Stimulated activated naive B cell treated with anti-CD40 and anti-IgM and Interleukin-4, amounts not matched to agents 10 μg/mL and 1 μg/mL and 100 μg/mL, for 72 hours (primary cell): Measurements from ENCODE around the gene TRIM24.
"Not testable (repeated sequence)": the region's sequence is repeated elsewhere in the genome, so short reads cannot be mapped to it uniquely, and the experiment has no call there.

ENCODE experiments used
- ATAC-seq, 2 donors: fragments of 150-1000 bp; cut with Tn5 transposase; replicated peaks; 2 replicates each; pipeline ENCODE4 v1.10.0; 2021; ENCODE audit warnings: moderate library complexity in 1 of 2
- DNase-seq: peaks from one replicate; pipeline ENCODE4 v3.0.0; 2021
- H3K27ac Mint-ChIP-seq: one replicate; pipeline ENCODE4 v1.8.0; 2022; ENCODE audit warnings: mild to moderate bottlenecking, mixed read lengths
- H3K27me3 Mint-ChIP-seq, 2 donors: one replicate each; pipeline ENCODE4 v1.8.0; 2022; ENCODE audit warnings: mixed read lengths in 2 of 2
- H3K36me3 Mint-ChIP-seq, 2 donors: one replicate each; pipeline ENCODE4 v1.8.0; 2022; ENCODE audit warnings: mixed read lengths in 2 of 2, mild to moderate bottlenecking in 1 of 2
- H3K4me1 Mint-ChIP-seq, 2 donors: one replicate each; pipeline ENCODE4 v1.8.0; 2022; ENCODE audit warnings: mixed read lengths in 2 of 2, mild to moderate bottlenecking in 1 of 2
- H3K4me3 Mint-ChIP-seq, 2 donors: one replicate each; pipeline ENCODE4 v1.8.0; 2022; ENCODE audit warnings: mild to moderate bottlenecking in 2 of 2, mixed read lengths in 2 of 2, moderate library complexity in 1 of 2
- H3K9me3 Mint-ChIP-seq, 2 donors: one replicate each; pipeline ENCODE4 v1.8.0; 2022; ENCODE audit warnings: mixed read lengths in 2 of 2, mild to moderate bottlenecking in 1 of 2

The TRIM24 gene

GRCh38 chr7:138442822-138443221, 17.2 kb upstream of the TRIM24 start:
- H3K9me3 Mint-ChIP-seq = no peaks in the 10 kb centered on the region
- no peak overlapping the region for H3K27ac Mint-ChIP-seq
- H3K4me1 Mint-ChIP-seq = no peaks in the 10 kb centered on the region
- H3K27me3 Mint-ChIP-seq = peaks cover 0 to 3% of the 10 kb centered on the region in 2 donors
- ATAC-seq (no peak), DNase-seq (no peak)
- H3K36me3 Mint-ChIP-seq = no peaks in the 10 kb centered on the region
- no peak overlapping the region for H3K4me3 Mint-ChIP-seq

- Mint-ChIP-seq H3K4me3 (no peak overlapping the region), H3K27me3 (peaks cover 0 to 11% of the 10 kb centered on the region in 2 donors), H3K4me1 (no peaks in the 10 kb centered on the region), H3K36me3 (no peaks in the 10 kb centered on the region), H3K27ac (no peak overlapping the region), H3K9me3 (no peaks in the 10 kb centered on the region)
- DNase-seq (no peak), ATAC-seq (no peak)
Measured at GRCh38 chr7:138449580-138449979, 10.5 kb upstream of the TRIM24 start.

GRCh38 chr7:138455609-138456008, 4.5 kb upstream of the TRIM24 start:
- Mint-ChIP-seq H3K27me3 (peaks cover 5 to 11% of the 10 kb centered on the region in 2 donors), H3K36me3 (no peaks in the 10 kb centered on the region), H3K9me3 (peaks cover 4 to 5% of the 10 kb centered on the region in 2 donors), H3K27ac (no peak overlapping the region), H3K4me1 (peaks cover 2 to 5% of the 10 kb centered on the region in 2 donors), H3K4me3 (no peak overlapping the region)
- ATAC-seq (no peak), DNase-seq (no peak)

- Mint-ChIP-seq H3K27ac (no peak overlapping the region), H3K27me3 (peaks cover 5 to 11% of the 10 kb centered on the region in 2 donors), H3K36me3 (peaks cover 0 to 3% of the 10 kb centered on the region in 2 donors), H3K4me3 (no peak overlapping the region), H3K4me1 (peaks cover 5 to 9% of the 10 kb centered on the region in 2 donors), H3K9me3 (peaks cover 4 to 5% of the 10 kb centered on the region in 2 donors)
- ATAC-seq = no peak
- no peak for DNase-seq
Measured at GRCh38 chr7:138456220-138456619, 3.8 kb upstream of the TRIM24 start.

- peaks cover 8 to 21% of the 10 kb centered on the region in 2 donors for H3K4me1 Mint-ChIP-seq
- peaks cover 3 to 10% of the 10 kb centered on the region in 2 donors for H3K36me3 Mint-ChIP-seq
- no peak overlapping the region for H3K27ac Mint-ChIP-seq
- H3K27me3 Mint-ChIP-seq = peaks cover 5 to 7% of the 10 kb centered on the region in 2 donors
- ATAC-seq (no peak), DNase-seq (no peak)
- peaks cover 4 to 5% of the 10 kb centered on the region in 2 donors for H3K9me3 Mint-ChIP-seq
- H3K4me3 Mint-ChIP-seq = no peak overlapping the region
Measured at GRCh38 chr7:138458576-138459412, 1.3 kb upstream of the TRIM24 start.

GRCh38 chr7:138459413-138460175, 465 bp upstream of the TRIM24 start:
- Mint-ChIP-seq H3K36me3 (peaks cover 3 to 10% of the 10 kb centered on the region in 2 donors), H3K4me1 (peaks cover 10 to 21% of the 10 kb centered on the region in 2 donors), H3K27ac (peak overlapping the region; percentile 48), H3K4me3 (peak overlapping the region; percentile 85), H3K9me3 (peaks cover 4 to 5% of the 10 kb centered on the region in 2 donors), H3K27me3 (peaks cover 4 to 5% of the 10 kb centered on the region in 2 donors)
- ATAC-seq = peak; percentile 84 to 87
- DNase-seq = peak; percentile 97

- peak; percentile 37 to 47 for ATAC-seq
- H3K9me3 Mint-ChIP-seq = peaks cover 4 to 5% of the 10 kb centered on the region in 2 donors
Measured at GRCh38 chr7:138460649-138461607, 869 bp downstream of the TRIM24 start.

GRCh38 chr7:138463291-138463618, 3.2 kb downstream of the TRIM24 start:
- ATAC-seq, H3K27me3 Mint-ChIP-seq, H3K9me3 Mint-ChIP-seq, H3K36me3 Mint-ChIP-seq, H3K27ac Mint-ChIP-seq, DNase-seq: not testable (repeated sequence)
- H3K4me3 Mint-ChIP-seq = peak overlapping the region in 1 of 2 donors; percentile 39
- peaks cover 10 to 21% of the 10 kb centered on the region in 2 donors for H3K4me1 Mint-ChIP-seq

More at GRCh38 chr7:138460649-138461607, 869 bp downstream of the TRIM24 start:
- Mint-ChIP-seq H3K36me3 (peaks cover 3 to 10% of the 10 kb centered on the region in 2 donors), H3K4me3 (peak overlapping the region; percentile 85), H3K27ac (peak overlapping the region; percentile 93), H3K27me3 (peaks cover 4 to 5% of the 10 kb centered on the region in 2 donors), H3K4me1 (peaks cover 10 to 21% of the 10 kb centered on the region in 2 donors)
- peak; percentile 51 for DNase-seq

GRCh38 chr7:138465046-138465445, 5.0 kb downstream of the TRIM24 start:
- ATAC-seq (no peak), DNase-seq (no peak)
- Mint-ChIP-seq H3K27me3 (no peaks in the 10 kb centered on the region), H3K27ac (no peak overlapping the region), H3K9me3 (no peaks in the 10 kb centered on the region), H3K36me3 (peaks cover 3 to 14% of the 10 kb centered on the region in 2 donors), H3K4me3 (no peak overlapping the region), H3K4me1 (peaks cover 10 to 21% of the 10 kb centered on the region in 2 donors)

GRCh38 chr7:138466069-138466756, 6.2 kb downstream of the TRIM24 start:
- H3K36me3 Mint-ChIP-seq = peaks cover 3 to 11% of the 10 kb centered on the region in 2 donors
- H3K27me3 Mint-ChIP-seq, DNase-seq, ATAC-seq, H3K27ac Mint-ChIP-seq, H3K4me3 Mint-ChIP-seq, H3K9me3 Mint-ChIP-seq: not testable (repeated sequence)
- peaks cover 11 to 17% of the 10 kb centered on the region in 2 donors for H3K4me1 Mint-ChIP-seq

GRCh38 chr7:138468244-138469123, 8.4 kb downstream of the TRIM24 start:
- no peak overlapping the region for H3K4me3 Mint-ChIP-seq
- H3K4me1 Mint-ChIP-seq = peaks cover 14 to 15% of the 10 kb centered on the region in 2 donors
- H3K9me3 Mint-ChIP-seq = no peaks in the 10 kb centered on the region
- H3K36me3 Mint-ChIP-seq = peaks cover 2 to 9% of the 10 kb centered on the region in 2 donors
- DNase-seq (no peak), ATAC-seq (no peak)
- no peaks in the 10 kb centered on the region for H3K27me3 Mint-ChIP-seq
- no peak overlapping the region for H3K27ac Mint-ChIP-seq

- ATAC-seq (no peak), DNase-seq (no peak)
- peaks cover 16 to 23% of the 10 kb centered on the region in 2 donors for H3K4me1 Mint-ChIP-seq
- no peaks in the 10 kb centered on the region for H3K27me3 Mint-ChIP-seq
- H3K27ac Mint-ChIP-seq = no peak overlapping the region
- H3K4me3 Mint-ChIP-seq = no peak overlapping the region
- H3K9me3 Mint-ChIP-seq = no peaks in the 10 kb centered on the region
- peaks cover 2 to 8% of the 10 kb centered on the region in 2 donors for H3K36me3 Mint-ChIP-seq
Measured at GRCh38 chr7:138470391-138471157, 10.5 kb downstream of the TRIM24 start.
